Kidney glomerular epithelial cell (primary cell): ENCODE data around the gene ATF6.
"Not testable (repeated sequence)": the region's sequence is repeated elsewhere in the genome, so short reads cannot be mapped to it uniquely, and the experiment has no call there.

Experiments used
- DNase-seq: peaks from one replicate; lab custom pipeline; 2025; lab: John Stamatoyannopoulos, UW

ATF6 gene

DNA sequence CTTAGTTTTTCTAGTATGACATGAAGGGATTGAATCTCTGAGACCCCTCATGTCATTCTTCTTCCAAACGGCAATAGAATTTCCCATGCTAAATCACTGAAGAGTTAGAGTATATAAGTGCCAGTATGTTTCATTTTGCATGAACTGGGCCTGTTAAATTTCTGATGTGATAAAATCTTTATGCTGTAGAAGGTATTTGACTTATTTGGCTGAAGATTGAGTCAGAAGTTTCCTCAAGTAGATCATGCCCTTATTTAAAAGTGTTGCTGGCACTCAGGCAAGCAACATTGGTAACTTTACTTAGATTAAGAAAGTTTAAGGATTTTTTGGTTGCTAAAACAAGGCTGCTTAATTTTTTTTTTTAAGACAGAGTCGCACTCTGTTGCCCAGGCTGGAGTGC is 13.3 kb downstream of the ATF6 start:
- no peak for DNase-seq

- DNase-seq, result no peak
These were observed 15.9 kb downstream of the ATF6 start for GRCh38 chr1:161781995-161782394.

DNA sequence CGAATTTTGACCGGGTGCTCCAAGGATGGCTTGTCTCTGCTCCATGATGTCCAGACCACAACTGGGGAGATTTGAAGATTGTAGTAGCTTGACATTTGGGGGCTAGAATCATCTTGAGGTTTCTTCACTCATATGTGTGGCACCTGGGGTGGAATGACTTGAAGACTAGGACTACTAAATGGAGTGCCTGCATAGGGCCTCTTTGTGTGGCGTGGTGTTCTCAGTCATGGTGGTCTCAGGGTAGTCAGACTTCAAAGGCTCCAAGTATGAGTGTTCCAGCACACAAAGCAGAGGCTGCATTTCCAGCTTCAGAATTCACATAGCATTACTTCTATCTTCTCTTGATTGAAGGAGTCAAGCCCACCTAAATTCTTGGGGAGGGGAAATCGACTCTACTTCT is 16.8 kb downstream of the ATF6 start:
- no peak for DNase-seq

GRCh38 chr1:161784968-161785367 is 18.8 kb downstream of the ATF6 start:
- DNase-seq, result no peak

DNA sequence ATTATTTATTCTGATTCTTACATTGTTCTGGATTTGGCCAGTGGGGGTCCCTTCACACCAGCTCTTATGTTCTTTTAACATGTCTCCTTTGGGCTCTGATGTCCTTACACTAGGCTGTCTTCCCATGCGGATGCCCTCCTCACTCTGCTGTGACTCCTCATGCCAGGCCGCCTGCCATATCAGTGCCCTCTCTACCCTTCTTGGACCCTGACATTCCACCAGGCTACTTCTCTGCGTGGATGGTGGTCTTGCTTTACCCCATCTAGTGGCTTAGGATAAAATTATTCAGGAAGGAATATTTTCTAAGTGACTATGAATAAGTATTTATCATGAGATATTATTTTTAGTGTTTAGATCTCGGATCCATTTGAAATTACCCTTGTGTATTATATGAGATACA is 21.2 kb downstream of the ATF6 start:
- DNase-seq, result no peak

DNA sequence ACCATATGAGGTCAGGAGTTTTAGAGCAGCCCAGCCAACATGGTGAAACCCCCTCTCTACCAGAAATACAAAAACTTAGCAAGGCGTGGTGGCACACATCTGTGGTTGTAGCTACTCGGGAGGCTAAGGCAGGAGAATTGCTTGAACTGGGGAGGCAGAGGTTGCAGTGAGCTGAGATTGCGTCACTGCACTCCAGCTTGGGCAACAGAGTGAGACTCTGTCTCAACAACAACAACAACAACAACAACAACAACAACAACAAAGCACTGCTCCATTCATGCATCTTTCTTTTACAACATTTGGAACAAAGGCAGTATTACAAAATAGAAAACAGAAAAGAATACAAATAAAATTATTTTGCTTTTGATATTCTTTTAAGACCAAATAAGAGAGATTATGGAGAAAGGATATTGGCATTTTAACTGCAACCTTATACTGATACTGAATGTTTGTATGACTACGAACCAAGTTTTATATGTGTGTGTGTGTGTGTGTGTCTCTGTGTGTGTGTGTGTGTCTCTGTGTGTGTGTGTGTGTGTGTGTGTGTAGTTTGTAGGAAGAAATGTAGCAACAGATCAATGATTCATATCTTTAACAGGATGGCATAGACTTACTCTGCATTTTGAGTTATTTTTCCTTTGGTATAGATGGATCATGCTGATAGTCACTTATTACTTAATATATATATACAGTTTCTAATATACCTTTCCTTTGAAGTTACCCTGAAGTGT is 24.6 kb downstream of the ATF6 start:
- no peak for DNase-seq

- DNase-seq, result peak; percentile 29
These were observed 26.0 kb downstream of the ATF6 start for GRCh38 chr1:161791904-161792655.

DNA sequence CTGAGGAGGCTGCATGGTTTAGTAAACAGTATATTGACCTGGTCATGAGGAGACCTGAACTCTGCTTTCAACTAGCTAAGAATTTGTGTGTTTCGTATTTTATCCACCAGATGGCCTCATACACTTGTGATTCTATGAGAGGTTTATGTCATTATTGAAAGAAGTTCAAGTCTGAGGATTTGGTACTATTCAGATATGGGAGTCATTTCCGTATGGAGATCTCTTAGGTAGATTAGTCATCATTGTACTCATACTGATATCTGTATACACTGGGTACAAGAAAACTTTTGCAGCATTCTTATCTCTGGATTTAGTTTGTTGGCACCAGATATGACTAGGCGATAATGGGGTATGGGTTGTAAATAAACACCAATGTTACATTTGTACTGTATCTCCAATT is 26.6 kb downstream of the ATF6 start:
- DNase-seq, result peak; percentile 93

DNA sequence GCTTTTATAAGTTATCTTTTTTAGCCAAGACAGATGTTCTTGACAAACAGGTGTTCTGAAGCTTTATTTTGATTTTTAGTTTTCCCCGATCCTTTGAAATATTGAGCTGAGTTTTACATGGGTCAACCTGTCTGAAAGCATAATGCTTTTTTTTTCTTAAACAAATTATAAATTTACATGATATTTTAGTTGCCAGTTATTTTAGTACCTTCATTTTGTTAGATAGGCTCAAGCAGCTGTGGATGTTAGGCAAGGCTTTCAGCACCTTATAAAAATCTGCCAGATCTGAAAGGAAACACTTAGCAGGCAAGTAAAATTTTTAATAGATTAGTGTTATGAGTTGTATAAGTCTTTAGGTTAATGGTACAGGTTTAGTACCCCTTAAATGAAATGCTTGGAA is 33.7 kb downstream of the ATF6 start:
- no peak for DNase-seq

- DNase-seq, result no peak
These were observed 35.8 kb downstream of the ATF6 start for GRCh38 chr1:161801955-161802354.

DNA sequence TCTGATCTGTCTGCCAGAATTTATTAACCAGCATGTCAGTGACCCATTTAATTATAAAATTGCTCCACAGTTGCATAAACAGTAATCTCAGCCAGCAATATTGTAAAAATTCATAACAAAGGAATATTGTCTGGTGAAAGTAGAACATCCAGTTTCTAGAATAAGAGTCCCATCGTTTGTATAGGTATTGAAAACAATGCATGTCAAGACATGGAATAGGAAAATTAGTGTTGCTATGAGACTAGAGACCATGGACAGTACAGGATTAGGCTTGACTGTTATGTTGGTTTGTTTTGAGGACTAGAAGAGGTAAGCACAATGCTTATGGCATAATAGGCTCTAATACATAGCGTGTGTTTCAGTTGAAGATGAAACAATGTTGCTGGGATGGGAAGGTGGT is 37.1 kb downstream of the ATF6 start:
- no peak for DNase-seq

- DNase-seq, result no peak
These were observed 39.5 kb downstream of the ATF6 start for GRCh38 chr1:161805399-161806197.

GRCh38 chr1:161809202-161809601 is 43.1 kb downstream of the ATF6 start:
- DNase-seq, result not testable (repeated sequence)

- DNase-seq, result not testable (repeated sequence)
These were observed 43.5 kb downstream of the ATF6 start for GRCh38 chr1:161809656-161810055.

DNA sequence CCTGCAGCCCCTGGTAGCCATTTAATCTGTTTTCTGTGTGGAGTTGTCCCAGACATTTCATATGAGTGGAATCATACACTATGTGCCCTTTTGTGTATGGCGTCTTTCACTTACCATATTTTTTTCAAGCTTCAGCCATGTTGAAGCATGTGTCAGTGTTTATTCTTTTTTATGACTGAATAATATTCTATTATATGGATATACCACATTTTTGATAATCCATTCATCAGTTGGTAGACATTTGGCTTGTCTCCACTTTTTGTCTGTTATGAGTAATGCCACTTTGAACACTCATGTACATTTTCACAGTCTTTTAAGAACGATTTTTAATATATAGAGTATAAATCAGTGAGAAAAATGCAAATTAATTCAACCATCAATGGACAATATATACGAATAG is 44.7 kb downstream of the ATF6 start:
- no peak for DNase-seq

DNA sequence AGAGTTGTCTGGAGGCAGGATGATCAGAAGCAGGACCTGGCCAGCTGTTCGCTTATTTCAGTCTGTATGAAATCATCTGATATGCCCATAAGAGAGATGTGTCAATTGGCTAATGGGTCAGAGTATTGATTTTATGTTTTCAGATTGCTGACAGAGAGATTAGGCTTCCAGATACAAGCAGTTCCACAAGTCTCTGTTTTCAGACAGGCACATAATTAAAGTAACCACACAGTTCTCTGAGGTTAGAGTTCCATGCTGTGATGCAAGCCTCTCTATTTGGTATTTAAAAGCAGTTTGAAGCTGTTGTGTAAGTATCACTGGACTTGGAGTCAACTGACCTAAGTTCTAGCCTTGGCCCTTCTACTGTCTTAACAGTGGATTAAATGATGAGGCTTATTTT is 50.1 kb downstream of the ATF6 start:
- DNase-seq, result no peak

DNA sequence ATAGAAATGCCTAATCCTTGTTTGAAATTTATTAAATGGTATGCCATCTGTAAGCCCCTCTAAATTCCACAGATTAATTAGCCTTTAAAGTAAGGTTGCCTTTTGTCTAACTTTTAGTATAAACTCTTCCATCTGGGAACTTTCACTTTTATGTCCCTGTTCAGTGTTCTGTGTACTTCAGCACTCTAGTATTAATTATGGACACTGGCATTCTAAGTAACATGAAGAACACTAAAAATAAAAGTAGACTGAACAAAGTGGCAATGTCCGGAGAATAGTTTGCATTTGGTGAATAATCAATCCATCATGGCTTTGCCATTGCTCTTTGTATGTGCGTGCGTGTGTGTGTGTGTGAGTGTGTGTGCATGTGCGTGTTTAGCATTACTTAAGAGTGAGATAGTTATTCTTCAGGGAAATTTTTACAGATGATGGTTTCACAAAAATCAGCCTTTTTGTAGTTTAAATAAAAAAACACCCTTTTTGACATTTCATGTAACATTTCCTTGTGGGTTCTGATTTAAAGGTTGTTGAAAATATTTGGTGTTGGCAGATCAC is 51.1 kb downstream of the ATF6 start:
- DNase-seq, result no peak

GRCh38 chr1:161820914-161821313 is 54.8 kb downstream of the ATF6 start:
- DNase-seq, result no peak

- no peak for DNase-seq
These were observed 58.5 kb downstream of the ATF6 start for GRCh38 chr1:161824618-161825017.

DNA sequence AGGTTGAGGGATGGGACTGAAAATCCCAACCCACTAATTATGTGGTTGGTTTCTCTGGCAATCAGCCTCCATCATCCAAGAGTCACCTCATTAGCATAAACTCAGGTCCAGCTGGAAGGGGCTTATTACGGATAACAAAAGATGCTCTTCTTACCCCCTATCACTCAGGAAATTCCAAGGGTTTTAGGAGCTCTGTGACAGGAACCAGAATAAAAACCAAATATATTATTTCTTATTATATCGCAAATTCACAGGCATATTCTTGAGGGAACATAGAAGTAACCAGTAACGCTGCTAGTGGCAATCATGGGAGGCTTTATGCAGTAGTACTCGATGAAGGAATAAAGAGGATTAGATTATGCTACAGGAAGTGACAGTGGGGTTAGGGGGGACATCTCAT is 59.7 kb downstream of the ATF6 start:
- DNase-seq, result no peak

DNA sequence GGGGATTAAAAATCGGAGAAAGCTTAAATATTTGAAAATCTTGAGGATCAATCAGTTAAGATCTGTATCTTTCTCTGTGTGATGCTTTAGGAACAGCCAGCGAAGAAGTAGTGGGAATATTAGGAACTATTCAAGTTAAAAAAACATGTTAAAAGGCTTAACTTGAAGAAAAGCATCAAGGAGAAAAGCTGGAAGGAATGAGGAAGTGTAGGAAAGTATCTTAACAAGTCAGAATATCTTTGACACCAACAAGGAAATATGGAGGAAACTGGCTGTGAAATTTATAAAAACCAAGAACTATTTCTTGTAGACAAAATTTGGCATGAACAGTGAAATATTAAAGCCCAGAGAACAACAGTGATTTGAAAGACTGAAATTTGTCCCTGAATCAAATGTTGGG is 60.4 kb downstream of the ATF6 start:
- no peak for DNase-seq

- DNase-seq, result no peak
These were observed 61.7 kb downstream of the ATF6 start for GRCh38 chr1:161827786-161828185.
